Measurements from ENCODE around the gene MAD1L1.

DNA sequence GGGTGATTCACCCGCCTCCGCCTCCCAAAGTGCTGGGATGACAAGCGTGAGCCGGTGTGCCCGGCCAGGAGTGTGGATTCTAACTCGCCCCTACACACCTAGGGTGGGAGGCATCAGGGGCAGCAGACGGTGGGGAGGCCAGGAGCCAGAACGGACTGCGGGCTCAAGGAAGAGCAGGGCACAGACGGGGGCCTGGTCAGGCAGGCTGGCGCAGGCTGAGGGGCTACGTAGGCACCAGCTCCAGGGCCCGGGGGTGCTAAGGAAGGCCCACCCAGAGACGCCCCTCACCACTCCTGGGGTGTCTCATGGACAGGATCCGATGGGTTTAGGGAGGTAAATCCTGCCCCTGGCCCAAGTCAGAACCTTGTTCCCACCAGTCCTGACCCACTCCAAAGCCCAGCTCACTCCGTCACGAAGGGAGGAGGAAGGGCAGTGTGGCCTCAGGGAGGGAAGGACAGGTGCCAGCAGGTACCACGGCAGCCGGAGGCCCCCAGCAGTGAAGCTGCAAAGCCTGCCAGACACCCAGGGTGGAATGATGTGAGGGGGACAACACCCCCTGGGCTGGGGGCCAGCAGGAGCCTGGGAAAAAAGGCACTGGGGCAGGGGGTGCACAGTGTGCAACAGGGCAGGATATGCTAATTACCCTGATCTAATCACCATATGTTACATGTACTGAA is 251.4 kb downstream of the MAD1L1 start:
- TF ChIP-seq CTCF (conservative IDR thresholded peaks at IDR 0.05): no peak
- no peak for TF ChIP-seq EZH2 (IDR thresholded peaks at IDR 0.05; ENCODE audit: low read depth)

All from PC-9 (cell line).